ENCODE results near the gene BORCS6.

The BORCS6 gene

GRCh38 chr17:8167526-8167925, 22.5 kb downstream of the BORCS6 start:
- no peak overlapping the region for H3K27ac ChIP-seq (ENCODE audit: low read depth, low read length)
- H2AFZ ChIP-seq (ENCODE audit: low read length, unreplicated experiment) = no peak overlapping the region
- H3K27me3 ChIP-seq (ENCODE audit: insufficient read depth, low read length) = no peaks in the 10 kb centered on the region
- peaks cover 27% of the 10 kb centered on the region for H3K4me1 ChIP-seq (ENCODE audit: control insufficient read depth, insufficient read depth, low read length, unreplicated experiment)
- no peaks in the 10 kb centered on the region for H3K36me3 ChIP-seq (ENCODE audit: insufficient read depth, low read length)
- peaks cover 2% of the 10 kb centered on the region for H3K79me2 ChIP-seq (ENCODE audit: control insufficient read depth, insufficient read depth, low read length, unreplicated experiment)
- H3K4me3 ChIP-seq (ENCODE audit: low read depth, low read length) = no peak overlapping the region

- Histone ChIP-seq H3K27me3 (ENCODE audit: insufficient read depth, low read length) (no peaks in the 10 kb centered on the region), H3K4me3 (ENCODE audit: low read depth, low read length) (no peak overlapping the region)
These were observed 23.2 kb downstream of the BORCS6 start for GRCh38 chr17:8166731-8167130.

GRCh38 chr17:8164815-8165131, 25.2 kb downstream of the BORCS6 start:
- H3K36me3 ChIP-seq (ENCODE audit: insufficient read depth, low read length) = no peaks in the 10 kb centered on the region
- H3K79me2 ChIP-seq (ENCODE audit: control insufficient read depth, insufficient read depth, low read length, unreplicated experiment) = peaks cover 20% of the 10 kb centered on the region
- H3K4me1 ChIP-seq (ENCODE audit: control insufficient read depth, insufficient read depth, low read length, unreplicated experiment) = peaks cover 35% of the 10 kb centered on the region
- no peaks in the 10 kb centered on the region for H3K27me3 ChIP-seq (ENCODE audit: insufficient read depth, low read length)
- H2AFZ ChIP-seq (ENCODE audit: low read length, unreplicated experiment) = no peak overlapping the region
- peak overlapping the region; percentile 80 for H3K27ac ChIP-seq (ENCODE audit: low read depth, low read length)
- no peak overlapping the region for H3K4me3 ChIP-seq (ENCODE audit: low read depth, low read length)

More at GRCh38 chr17:8166731-8167130, 23.2 kb downstream of the BORCS6 start:
- Histone ChIP-seq H3K36me3 (ENCODE audit: insufficient read depth, low read length) (no peaks in the 10 kb centered on the region), H3K79me2 (ENCODE audit: control insufficient read depth, insufficient read depth, low read length, unreplicated experiment) (peaks cover 10% of the 10 kb centered on the region), H3K4me1 (ENCODE audit: control insufficient read depth, insufficient read depth, low read length, unreplicated experiment) (peaks cover 25% of the 10 kb centered on the region), H2AFZ (ENCODE audit: low read length, unreplicated experiment) (no peak overlapping the region), H3K27ac (ENCODE audit: low read depth, low read length) (peak overlapping the region; percentile 91)

DNA sequence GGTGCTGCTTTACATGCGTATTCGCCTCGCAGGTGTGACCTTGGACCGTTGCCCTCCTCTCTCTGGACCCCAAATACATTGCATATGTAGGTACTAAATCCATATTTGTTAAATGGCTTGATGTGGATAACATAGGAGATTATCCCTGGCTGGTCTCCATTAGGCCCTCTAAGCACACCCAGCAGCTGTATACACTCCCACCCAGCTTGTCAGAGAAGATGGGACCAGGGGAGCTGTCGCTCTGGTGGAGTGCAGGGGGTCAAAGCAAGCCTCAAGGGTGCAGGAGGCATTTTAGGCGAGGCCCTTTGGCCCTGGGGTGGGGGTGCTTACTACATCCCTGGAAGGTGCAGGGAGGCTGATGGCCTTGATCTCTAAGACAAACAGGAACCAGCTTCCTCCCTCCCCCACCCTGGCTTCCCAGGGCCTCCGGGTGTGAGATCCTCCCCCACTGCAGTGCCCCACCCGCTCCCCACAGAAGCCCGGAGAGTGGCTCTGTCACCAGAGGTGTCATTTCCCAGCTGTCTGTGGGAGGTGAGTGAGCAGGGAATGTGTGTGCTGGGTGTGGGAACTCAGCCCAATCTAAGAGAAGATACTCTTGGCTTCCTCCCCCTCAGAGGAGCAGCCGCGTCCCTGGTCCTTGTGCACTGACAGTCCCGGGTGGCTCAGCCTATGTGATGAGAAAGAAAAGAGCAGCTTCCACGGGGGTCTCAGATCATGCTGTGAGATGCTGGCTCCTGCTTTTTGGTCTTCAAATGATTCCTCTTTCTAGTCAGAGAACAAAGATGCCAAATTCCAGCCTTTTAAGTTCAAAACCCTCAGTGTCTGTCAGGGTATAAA, 25.8 kb downstream of the BORCS6 start:
- H3K4me3 ChIP-seq (ENCODE audit: low read depth, low read length) = no peak overlapping the region
- H2AFZ ChIP-seq (ENCODE audit: low read length, unreplicated experiment) = peak overlapping the region; percentile 1
- H3K79me2 ChIP-seq (ENCODE audit: control insufficient read depth, insufficient read depth, low read length, unreplicated experiment) = peaks cover 23% of the 10 kb centered on the region
- peak overlapping the region; percentile 80 for H3K27ac ChIP-seq (ENCODE audit: low read depth, low read length)
- peaks cover 35% of the 10 kb centered on the region for H3K4me1 ChIP-seq (ENCODE audit: control insufficient read depth, insufficient read depth, low read length, unreplicated experiment)
- H3K27me3 ChIP-seq (ENCODE audit: insufficient read depth, low read length) = no peaks in the 10 kb centered on the region
- H3K36me3 ChIP-seq (ENCODE audit: insufficient read depth, low read length) = no peaks in the 10 kb centered on the region

DNA sequence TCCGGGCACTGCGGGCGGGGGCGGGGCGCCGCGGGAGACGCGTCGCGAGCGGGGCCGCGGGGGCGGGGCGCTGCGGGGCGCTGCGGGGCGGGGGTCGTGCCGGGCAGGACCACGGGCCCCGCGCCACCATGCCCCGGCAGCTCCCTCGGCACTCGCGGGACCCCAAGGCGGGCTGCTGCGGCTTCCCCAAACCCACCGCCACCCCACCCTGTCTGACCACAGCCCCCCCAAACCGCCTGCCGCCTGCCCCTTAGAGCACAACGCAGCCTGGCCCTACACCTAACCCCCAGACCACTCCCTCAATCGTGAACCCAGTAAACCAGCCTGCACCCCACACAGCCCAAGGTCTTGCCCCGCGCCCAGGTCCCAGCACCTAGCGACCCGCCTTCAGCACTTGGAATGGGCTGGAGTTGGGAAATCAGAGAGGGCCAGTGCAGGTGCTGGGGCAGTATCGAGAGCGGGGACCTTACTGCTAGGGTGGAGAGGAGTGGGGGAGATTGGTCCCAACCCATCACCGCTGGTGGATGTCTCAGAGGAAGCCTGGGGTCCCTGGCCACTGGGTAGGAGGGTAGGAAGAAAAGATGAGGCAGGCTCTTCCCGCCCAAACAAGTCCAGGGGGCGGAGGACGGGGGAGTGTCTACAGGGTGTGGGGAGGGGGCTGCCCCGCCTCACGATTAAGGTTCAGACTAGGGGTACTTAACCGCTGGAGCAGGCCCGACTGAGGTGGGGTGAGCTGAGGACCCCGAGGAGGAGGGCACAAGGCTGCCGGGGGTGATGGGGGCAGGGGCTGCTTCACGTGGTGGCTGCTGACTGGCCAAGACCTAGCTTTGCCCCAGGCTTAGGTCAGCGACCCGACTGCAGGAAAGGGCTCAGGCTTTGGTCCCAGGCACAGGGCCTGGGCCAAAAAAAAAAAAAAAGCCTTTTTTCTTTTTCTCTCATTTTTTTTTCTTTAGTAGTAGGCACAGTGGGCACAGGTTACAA, 26.7 kb downstream of the BORCS6 start:
- H3K27ac ChIP-seq (ENCODE audit: low read depth, low read length) = peak overlapping the region; percentile 80
- H3K27me3 ChIP-seq (ENCODE audit: insufficient read depth, low read length) = no peaks in the 10 kb centered on the region
- H3K79me2 ChIP-seq (ENCODE audit: control insufficient read depth, insufficient read depth, low read length, unreplicated experiment) = peaks cover 23% of the 10 kb centered on the region
- peak overlapping the region; percentile 94 for H2AFZ ChIP-seq (ENCODE audit: low read length, unreplicated experiment)
- peaks cover 35% of the 10 kb centered on the region for H3K4me1 ChIP-seq (ENCODE audit: control insufficient read depth, insufficient read depth, low read length, unreplicated experiment)
- H3K36me3 ChIP-seq (ENCODE audit: insufficient read depth, low read length) = no peaks in the 10 kb centered on the region
- peak overlapping the region; percentile 97 for H3K4me3 ChIP-seq (ENCODE audit: low read depth, low read length)

DNA sequence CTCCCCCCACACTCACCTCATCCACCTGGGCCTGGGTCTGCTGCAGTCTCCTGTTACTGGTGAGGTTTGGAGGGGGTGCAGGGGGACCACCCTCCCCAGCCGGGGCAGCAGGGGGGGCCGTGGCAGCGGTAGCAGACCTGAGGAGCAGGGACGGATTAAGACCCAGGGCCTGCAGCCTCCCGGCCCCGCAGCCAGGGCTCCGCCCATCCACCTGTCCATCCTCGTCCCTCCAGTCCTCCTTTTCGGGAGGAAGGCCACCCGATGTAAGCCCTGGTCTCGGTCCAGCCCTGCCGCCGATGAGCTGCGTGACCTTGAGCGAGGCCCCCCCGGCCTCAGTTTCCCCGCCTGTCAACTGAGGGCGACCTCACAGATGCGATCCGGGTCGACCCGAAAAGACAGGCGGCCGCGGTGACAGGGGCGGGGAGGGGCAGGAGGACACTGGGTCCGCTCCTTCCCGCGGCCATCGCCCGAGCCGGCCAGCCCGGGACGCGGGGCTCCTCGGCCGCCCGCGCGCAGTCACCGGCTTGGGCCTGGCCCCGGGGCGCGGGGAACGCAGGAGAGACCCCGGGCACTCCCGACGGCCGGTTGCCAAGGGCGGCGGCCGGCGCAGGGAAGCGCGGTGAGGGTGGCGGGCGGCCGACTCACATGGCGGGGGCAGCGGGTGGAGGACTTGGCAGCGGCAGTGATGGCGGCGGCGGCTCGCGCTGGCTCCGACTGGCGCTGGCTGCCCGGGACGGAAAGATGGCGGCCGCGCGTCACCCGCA, 27.6 kb downstream of the BORCS6 start, which contains the start of gene VAMP2:
Gene VAMP2, minus strand, starts transcription at position 716 of the 764 bp plus-strand sequence. Its CDS starts 69 bp downstream, at position 647.
- H3K27me3 ChIP-seq (ENCODE audit: insufficient read depth, low read length) = no peaks in the 10 kb centered on the region
- no peaks in the 10 kb centered on the region for H3K36me3 ChIP-seq (ENCODE audit: insufficient read depth, low read length)
- H2AFZ ChIP-seq (ENCODE audit: low read length, unreplicated experiment) = peak within 1 kb of the TSS; percentile 94
- H3K27ac ChIP-seq (ENCODE audit: low read depth, low read length) = peak within 1 kb of the TSS; percentile 89
- H3K79me2 ChIP-seq (ENCODE audit: control insufficient read depth, insufficient read depth, low read length, unreplicated experiment) = peaks cover 23% of the 10 kb centered on the region
- H3K4me1 ChIP-seq (ENCODE audit: control insufficient read depth, insufficient read depth, low read length, unreplicated experiment) = peaks cover 35% of the 10 kb centered on the region
- peak within 1 kb of the TSS; percentile 97 for H3K4me3 ChIP-seq (ENCODE audit: low read depth, low read length)

DNA sequence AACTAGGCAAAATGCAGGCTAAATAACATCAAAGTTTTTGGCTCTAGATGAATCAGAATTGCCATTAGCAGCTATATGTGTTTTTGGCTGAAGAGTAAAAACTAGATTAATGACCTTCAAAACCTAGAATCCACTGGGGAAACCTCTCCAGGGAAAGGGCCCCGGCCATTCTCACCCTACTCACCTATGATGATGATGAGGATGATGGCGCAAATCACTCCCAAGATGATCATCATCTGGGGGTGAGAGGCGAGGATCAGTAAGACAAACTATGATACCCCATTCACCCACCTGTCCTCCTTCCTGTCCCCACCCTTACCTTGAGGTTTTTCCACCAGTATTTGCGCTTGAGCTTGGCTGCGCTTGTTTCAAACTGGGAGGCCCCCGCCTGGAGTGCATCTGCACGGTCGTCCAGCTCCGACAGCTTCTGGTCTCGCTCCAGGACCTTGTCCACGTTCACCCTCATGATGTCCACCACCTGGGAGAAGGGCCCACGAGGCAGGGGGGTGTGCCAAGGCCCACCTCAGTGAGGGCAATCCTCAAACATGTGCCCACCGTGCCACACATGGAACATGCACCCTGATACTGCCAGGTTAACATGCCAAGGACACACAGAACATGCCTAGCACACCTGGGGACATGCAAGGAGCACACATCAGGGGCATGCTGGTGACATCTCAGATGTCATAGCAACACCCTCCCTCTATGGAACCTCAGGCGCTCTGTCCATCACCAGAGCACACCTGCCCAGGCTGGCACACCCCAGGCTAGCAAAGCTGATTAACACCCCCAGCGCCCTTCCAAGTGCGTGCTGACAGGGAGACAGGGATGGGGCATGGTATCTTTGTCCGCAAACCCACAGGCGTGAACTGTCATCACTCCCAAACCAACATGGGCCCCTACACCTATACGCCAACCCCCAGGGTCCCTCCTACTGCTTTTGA, 28.4 kb downstream of the BORCS6 start:
- Histone ChIP-seq H3K27me3 (ENCODE audit: insufficient read depth, low read length) (no peaks in the 10 kb centered on the region), H3K4me3 (ENCODE audit: low read depth, low read length) (peak overlapping the region; percentile 97), H3K4me1 (ENCODE audit: control insufficient read depth, insufficient read depth, low read length, unreplicated experiment) (peaks cover 40% of the 10 kb centered on the region), H3K79me2 (ENCODE audit: control insufficient read depth, insufficient read depth, low read length, unreplicated experiment) (peaks cover 23% of the 10 kb centered on the region), H3K27ac (ENCODE audit: low read depth, low read length) (peak overlapping the region; percentile 89; the same call in 1 of the 2 replicates), H3K36me3 (ENCODE audit: insufficient read depth, low read length) (no peaks in the 10 kb centered on the region), H2AFZ (ENCODE audit: low read length, unreplicated experiment) (no peak overlapping the region)

GRCh38 chr17:8160741-8161221, 29.2 kb downstream of the BORCS6 start:
- Histone ChIP-seq H3K79me2 (ENCODE audit: control insufficient read depth, insufficient read depth, low read length, unreplicated experiment) (peaks cover 26% of the 10 kb centered on the region), H2AFZ (ENCODE audit: low read length, unreplicated experiment) (no peak overlapping the region), H3K4me3 (ENCODE audit: low read depth, low read length) (peak overlapping the region; percentile 97; the same call in 1 of the 2 replicates), H3K36me3 (ENCODE audit: insufficient read depth, low read length) (no peaks in the 10 kb centered on the region), H3K4me1 (ENCODE audit: control insufficient read depth, insufficient read depth, low read length, unreplicated experiment) (peaks cover 34% of the 10 kb centered on the region), H3K27ac (ENCODE audit: low read depth, low read length) (peak overlapping the region; percentile 89; the same call in 1 of the 2 replicates), H3K27me3 (ENCODE audit: insufficient read depth, low read length) (no peaks in the 10 kb centered on the region)

DNA sequence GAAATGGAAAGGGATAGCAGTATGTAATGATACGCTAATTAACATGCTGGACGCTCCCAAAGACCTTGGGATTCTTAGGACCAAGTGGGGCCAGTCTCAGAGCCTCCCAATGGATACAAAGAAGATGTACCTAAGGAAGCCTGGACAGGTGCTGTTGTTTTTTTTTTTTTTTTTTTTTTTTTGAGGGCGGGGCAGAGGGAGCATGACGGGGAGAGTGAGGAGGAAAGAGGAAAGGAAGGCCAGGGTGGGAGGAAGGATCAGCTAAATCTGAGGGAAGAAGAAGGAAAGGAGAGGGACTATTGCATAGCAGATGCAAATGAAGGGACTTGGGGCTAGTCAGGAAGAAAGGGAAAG, 29.8 kb downstream of the BORCS6 start:
- H3K4me1 ChIP-seq (ENCODE audit: control insufficient read depth, insufficient read depth, low read length, unreplicated experiment) = peaks cover 34% of the 10 kb centered on the region
- H3K4me3 ChIP-seq (ENCODE audit: low read depth, low read length) = no peak overlapping the region
- no peaks in the 10 kb centered on the region for H3K27me3 ChIP-seq (ENCODE audit: insufficient read depth, low read length)
- H3K27ac ChIP-seq (ENCODE audit: low read depth, low read length) = no peak overlapping the region
- no peaks in the 10 kb centered on the region for H3K36me3 ChIP-seq (ENCODE audit: insufficient read depth, low read length)
- peaks cover 32% of the 10 kb centered on the region for H3K79me2 ChIP-seq (ENCODE audit: control insufficient read depth, insufficient read depth, low read length, unreplicated experiment)
- H2AFZ ChIP-seq (ENCODE audit: low read length, unreplicated experiment) = no peak overlapping the region

Data from ACC112 (cell line).